T-helper 17 cell (primary cell): ENCODE results near the gene SPINK9. TPM values are rescaled to one million over a fixed set of nuclear protein-coding genes. Genes with fewer than 3 reads are reported as not detected.

ENCODE experiments used
- ATAC-seq: fragments of 150-1000 bp; cut with Tn5 transposase; 2 replicates; pipeline ENCODE4 v1.10.0; 2021; ENCODE audit warnings: mild to moderate bottlenecking, moderate library complexity
- DNase-seq, 3 donors: peaks; one replicate each; pipeline versions ENCODE4 v3.0.0 to v3.0.0-alpha.2; 2020 to 2021
- H3K9me3 ChIP-seq: one replicate; pipeline ENCODE4 v1.7.0; 2013; ENCODE audit warnings: low read length, mild to moderate bottlenecking; ENCODE audit not compliant: control insufficient read depth, poor library complexity, severe bottlenecking
- H3K27ac Mint-ChIP-seq: one replicate; pipeline ENCODE4 v1.8.0; 2022; ENCODE audit warnings: mild to moderate bottlenecking, moderate library complexity, mixed read lengths
- H3K27me3 Mint-ChIP-seq: one replicate; pipeline ENCODE4 v1.8.0; 2022; ENCODE audit warnings: mixed read lengths
- H3K36me3 Mint-ChIP-seq: one replicate; pipeline ENCODE4 v1.8.0; 2022; ENCODE audit warnings: low read depth, mixed read lengths
- H3K4me1 Mint-ChIP-seq: one replicate; pipeline ENCODE4 v1.8.0; 2022; ENCODE audit warnings: mild to moderate bottlenecking, mixed read lengths
- H3K4me3 Mint-ChIP-seq: one replicate; pipeline ENCODE4 v1.8.0; 2022; ENCODE audit warnings: mild to moderate bottlenecking, moderate library complexity, mixed read lengths
- total RNA-seq, 4 donors: library from RNA in 2 of 4; stranded (reverse) in 2 of 4; gene quantifications; one replicate each; pipeline ENCODE4 v1.2.3 and lab custom pipeline; 2022 to 2026

Gene SPINK9
- total RNA-seq, 2 donors from 2014 or later = not detected

DNA sequence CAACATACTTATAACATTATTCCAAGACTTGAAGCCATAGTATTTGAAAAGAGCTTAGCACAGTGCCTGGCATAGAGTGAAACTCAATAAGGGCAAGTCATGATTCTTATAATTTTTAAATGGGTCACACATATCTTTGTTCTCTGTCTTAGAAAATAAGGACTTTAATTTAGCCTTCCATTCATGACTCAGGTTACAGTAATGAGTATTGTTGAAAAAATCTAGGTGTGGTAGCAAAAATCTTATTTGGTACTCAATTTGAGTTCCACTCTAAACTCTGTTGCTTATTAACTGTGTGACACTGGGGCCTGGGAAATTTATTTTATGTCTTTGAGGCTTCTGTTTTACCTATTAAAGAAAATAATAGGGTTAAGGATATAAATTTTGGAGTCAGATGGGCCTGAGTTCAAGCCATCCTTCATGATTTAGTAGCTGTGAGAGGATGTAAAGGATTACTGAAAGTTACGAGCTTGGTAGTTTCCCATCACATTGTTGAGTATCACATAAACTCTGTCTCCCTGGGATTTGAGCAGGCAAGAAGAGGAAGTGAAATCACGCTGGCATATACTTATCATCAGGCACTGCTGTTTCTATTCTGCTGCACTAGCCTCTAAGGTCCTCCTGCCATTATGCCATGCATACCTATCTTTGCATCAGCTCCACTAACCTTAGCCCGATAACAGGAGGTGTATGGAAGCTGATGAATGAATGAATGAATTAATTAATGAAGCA is 1.5 kb downstream of the SPINK9 start:
- no peak for DNase-seq
- Mint-ChIP-seq H3K4me1 (no peaks in the 10 kb centered on the region), H3K27me3 (no peaks in the 10 kb centered on the region), H3K27ac (no peak overlapping the region), H3K4me3 (no peak overlapping the region), H3K36me3 (no peaks in the 10 kb centered on the region)
- no peaks in the 10 kb centered on the region for H3K9me3 ChIP-seq
- no peak for ATAC-seq

DNA sequence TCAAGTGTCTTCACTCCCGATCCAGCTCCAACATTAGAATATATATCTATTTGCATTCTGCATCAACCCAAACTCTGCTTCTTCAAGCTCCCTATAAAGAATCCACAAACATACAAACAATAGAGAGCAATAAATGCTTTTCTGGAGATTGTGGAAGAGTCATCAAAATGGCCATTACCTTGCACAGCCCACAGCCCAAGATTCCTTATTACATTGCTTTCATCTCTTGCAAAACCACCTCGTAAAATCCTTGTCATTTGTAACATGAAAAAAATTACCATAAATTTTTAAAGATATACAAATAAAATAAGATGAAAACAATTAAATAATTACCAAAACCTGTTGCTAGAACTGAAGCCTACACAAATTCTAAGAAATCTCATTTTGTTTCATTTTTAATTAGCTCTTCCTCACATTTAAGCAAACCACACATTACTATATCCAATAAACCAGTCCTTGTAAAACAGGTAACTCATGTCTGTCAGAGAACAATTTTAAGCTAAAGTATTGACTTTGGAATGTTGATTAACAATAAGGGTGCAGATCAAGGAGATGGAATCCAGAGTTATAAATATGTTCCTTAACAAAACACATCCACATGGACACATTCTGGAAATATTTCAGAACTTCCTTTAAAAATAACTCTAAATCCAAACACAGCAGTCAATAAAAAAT is 7.1 kb downstream of the SPINK9 start:
- DNase-seq (no peak), ATAC-seq (no peak)
- Mint-ChIP-seq H3K36me3 (no peaks in the 10 kb centered on the region), H3K4me1 (no peaks in the 10 kb centered on the region), H3K27me3 (no peaks in the 10 kb centered on the region), H3K4me3 (no peak overlapping the region), H3K27ac (no peak overlapping the region)
- H3K9me3 ChIP-seq = no peaks in the 10 kb centered on the region

DNA sequence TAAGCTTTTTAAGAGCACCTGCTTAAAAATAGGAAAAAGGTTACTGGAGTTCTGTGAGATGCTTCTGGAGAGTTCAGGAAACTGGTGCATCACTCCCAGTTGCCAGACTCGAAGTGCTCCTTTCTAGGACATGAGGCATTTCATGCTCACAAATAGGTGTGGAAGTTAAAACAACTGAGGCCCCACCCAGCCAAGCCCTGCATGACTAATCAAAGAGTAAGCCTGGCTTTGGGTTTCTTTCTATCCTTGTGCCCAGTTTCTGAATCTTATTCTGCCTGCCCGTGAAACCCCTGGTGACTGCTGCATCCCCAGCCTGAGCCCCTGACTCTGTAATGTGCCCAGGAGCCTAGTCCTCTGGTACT is 7.7 kb downstream of the SPINK9 start:
- no peak for ATAC-seq
- no peaks in the 10 kb centered on the region for H3K9me3 ChIP-seq
- H3K4me3 Mint-ChIP-seq = no peak overlapping the region
- H3K4me1 Mint-ChIP-seq = no peaks in the 10 kb centered on the region
- H3K36me3 Mint-ChIP-seq = no peaks in the 10 kb centered on the region
- no peak for DNase-seq
- no peaks in the 10 kb centered on the region for H3K27me3 Mint-ChIP-seq
- no peak overlapping the region for H3K27ac Mint-ChIP-seq

GRCh38 chr5:148343603-148344487 is 8.5 kb downstream of the SPINK9 start:
- no peak for DNase-seq
- ATAC-seq = no peak
- H3K4me1 Mint-ChIP-seq = no peaks in the 10 kb centered on the region
- no peaks in the 10 kb centered on the region for H3K36me3 Mint-ChIP-seq
- H3K9me3 ChIP-seq = no peaks in the 10 kb centered on the region
- no peak overlapping the region for H3K27ac Mint-ChIP-seq
- H3K4me3 Mint-ChIP-seq = no peak overlapping the region
- H3K27me3 Mint-ChIP-seq = no peaks in the 10 kb centered on the region

DNA sequence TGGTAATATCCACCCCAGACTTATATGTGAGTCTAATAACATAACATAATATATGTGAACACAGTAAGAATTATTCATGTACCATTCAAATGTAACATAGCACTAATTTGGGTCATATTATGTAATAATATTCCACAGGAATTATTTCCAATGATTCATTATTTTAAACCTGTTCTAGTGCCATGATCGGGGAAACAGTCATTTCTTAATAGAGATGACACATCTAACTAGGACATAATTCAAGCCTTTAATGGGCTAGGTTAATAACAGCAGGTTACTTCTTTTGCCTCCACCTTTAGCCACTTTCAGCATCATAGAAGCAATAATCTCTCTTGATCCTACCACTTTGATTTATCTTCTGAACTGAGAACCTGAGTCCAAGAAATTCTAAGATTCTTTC is 12.3 kb downstream of the SPINK9 start:
- H3K9me3 ChIP-seq = no peaks in the 10 kb centered on the region
- Mint-ChIP-seq H3K4me1 (no peaks in the 10 kb centered on the region), H3K36me3 (no peaks in the 10 kb centered on the region), H3K27ac (no peak overlapping the region), H3K27me3 (no peaks in the 10 kb centered on the region), H3K4me3 (no peak overlapping the region)
- no peak for ATAC-seq
- no peak for DNase-seq

DNA sequence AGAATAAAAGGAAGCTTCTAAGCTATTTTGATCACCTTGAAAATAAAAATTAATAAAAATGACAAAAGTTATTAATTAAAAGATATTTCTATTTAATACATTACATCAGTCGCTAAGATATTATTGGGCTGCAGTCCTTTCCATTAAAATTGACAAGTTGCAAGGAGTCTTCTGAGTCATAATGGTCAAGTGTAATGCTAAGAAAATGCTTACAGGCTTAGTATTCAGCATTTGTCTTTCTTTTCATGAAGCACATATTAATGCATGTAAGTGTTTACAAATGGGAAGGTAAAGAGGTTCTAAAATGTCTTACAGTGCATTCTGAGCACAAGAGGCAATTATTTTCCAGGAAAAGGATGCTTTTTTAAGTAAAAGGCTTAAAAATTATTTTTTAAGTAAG is 17.3 kb downstream of the SPINK9 start:
- no peak overlapping the region for H3K4me3 Mint-ChIP-seq

GRCh38 chr5:148353634-148354033 is 18.3 kb downstream of the SPINK9 start:
- Mint-ChIP-seq H3K27me3 (no peaks in the 10 kb centered on the region), H3K27ac (no peak overlapping the region), H3K4me3 (no peak overlapping the region), H3K4me1 (no peaks in the 10 kb centered on the region), H3K36me3 (no peaks in the 10 kb centered on the region)
- H3K9me3 ChIP-seq = no peaks in the 10 kb centered on the region
- DNase-seq (no peak), ATAC-seq (no peak)

More for the DNA sequence above, 17.3 kb downstream of the SPINK9 start:
- ATAC-seq = no peak
- H3K9me3 ChIP-seq = no peaks in the 10 kb centered on the region
- Mint-ChIP-seq H3K4me1 (no peaks in the 10 kb centered on the region), H3K27me3 (no peaks in the 10 kb centered on the region), H3K36me3 (no peaks in the 10 kb centered on the region), H3K27ac (no peak overlapping the region)
- no peak for DNase-seq

DNA sequence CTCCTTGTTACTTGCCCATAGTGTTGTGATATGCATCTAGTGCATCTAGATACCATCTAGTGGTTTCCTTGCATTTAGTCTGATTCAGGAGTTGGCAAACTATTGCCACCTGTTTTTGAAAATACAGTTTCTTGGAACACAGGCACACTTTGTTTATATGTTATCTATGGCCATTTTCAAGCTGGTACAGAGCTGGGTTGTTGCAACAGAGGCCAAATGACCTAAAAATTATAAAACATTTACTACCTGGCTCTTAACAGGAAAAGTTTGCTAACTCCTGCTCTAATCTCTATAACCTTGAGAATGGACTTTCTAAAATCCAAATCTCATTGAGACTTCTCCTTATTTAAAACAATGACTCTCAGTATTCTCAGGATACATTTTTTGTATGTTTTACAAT is 29.0 kb downstream of the SPINK9 start:
- no peak overlapping the region for H3K4me3 Mint-ChIP-seq
- H3K4me1 Mint-ChIP-seq = peaks cover 10% of the 10 kb centered on the region
- DNase-seq (no peak), ATAC-seq (no peak)
- H3K36me3 Mint-ChIP-seq = peaks cover 7% of the 10 kb centered on the region
- no peaks in the 10 kb centered on the region for H3K9me3 ChIP-seq
- H3K27me3 Mint-ChIP-seq = peaks cover 5% of the 10 kb centered on the region
- H3K27ac Mint-ChIP-seq = no peak overlapping the region

DNA sequence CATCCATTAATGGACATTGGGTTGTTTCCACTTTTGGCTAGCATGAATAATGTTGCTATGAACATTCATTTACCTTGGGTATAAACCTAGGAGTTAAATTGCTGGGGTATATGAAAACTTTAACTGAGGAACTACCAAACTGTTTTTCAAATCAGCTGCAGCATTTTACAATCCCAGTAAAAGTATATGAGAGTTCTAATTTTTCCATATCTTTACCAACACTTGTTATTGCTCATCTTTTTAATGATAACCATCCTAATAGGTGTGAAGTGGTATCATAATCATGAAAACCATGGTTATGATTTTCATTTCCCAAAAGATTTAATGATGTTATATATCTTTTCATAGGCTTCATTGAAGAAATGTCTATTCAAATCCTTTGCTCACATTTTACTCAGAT is 32.9 kb downstream of the SPINK9 start:
- DNase-seq (no peak), ATAC-seq (no peak)
- no peak overlapping the region for H3K27ac Mint-ChIP-seq
- peaks cover 5% of the 10 kb centered on the region for H3K36me3 Mint-ChIP-seq
- H3K9me3 ChIP-seq = no peaks in the 10 kb centered on the region
- no peak overlapping the region for H3K4me3 Mint-ChIP-seq
- H3K27me3 Mint-ChIP-seq = no peaks in the 10 kb centered on the region
- peaks cover 10% of the 10 kb centered on the region for H3K4me1 Mint-ChIP-seq

DNA sequence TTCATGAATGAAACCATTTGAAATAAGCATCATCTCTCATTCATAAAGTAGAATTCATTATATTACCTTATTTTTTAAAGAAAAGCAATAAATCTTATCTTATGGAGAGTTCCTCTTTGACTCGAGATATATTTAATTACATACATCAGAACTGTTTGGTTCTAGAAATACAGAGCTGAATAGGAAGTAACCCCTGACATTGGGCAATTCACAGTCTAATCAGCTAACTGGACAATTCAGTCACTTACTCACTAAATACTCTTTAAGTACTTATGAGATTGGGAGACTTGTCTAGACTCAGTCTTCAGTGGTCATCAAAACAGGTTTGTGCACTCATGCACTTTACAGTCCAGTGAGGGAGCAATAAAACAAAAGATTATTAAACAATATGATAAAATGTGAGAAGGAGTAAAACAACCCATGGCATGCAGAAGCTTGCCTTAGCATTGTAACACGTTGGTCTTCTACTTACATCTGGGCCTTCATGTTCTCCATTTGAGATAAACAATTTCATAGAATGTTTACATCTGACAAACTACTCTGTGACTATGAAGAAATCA is 36.9 kb downstream of the SPINK9 start:
- Mint-ChIP-seq H3K4me1 (peaks cover 8% of the 10 kb centered on the region), H3K27me3 (no peaks in the 10 kb centered on the region), H3K36me3 (peaks cover 3% of the 10 kb centered on the region), H3K27ac (no peak overlapping the region), H3K4me3 (no peak overlapping the region)
- no peaks in the 10 kb centered on the region for H3K9me3 ChIP-seq
- DNase-seq (no peak), ATAC-seq (no peak)

DNA sequence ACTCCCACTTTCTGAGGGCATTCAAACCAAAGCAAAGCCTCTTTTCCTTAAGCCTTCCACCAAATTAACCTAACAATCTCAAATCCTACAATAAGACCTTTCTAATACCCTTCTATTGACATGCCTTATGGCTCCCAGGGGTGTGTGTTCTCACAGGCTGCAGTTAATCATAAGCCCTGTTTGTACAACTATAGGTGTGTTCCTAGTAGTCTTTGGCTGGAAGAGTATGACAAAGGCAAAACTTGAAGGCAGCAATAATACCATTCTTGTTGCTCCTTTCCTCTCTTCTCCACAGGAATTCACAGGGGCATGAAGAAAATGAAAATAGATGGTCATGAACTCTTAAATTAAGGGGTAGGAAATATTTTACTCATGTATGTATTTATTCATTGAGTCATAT is 37.5 kb downstream of the SPINK9 start:
- no peaks in the 10 kb centered on the region for H3K27me3 Mint-ChIP-seq
- peaks cover 8% of the 10 kb centered on the region for H3K4me1 Mint-ChIP-seq
- no peak overlapping the region for H3K4me3 Mint-ChIP-seq
- peak overlapping the region; percentile 8 for H3K27ac Mint-ChIP-seq
- peaks cover 6% of the 10 kb centered on the region for H3K36me3 Mint-ChIP-seq
- ATAC-seq (no peak), DNase-seq (no peak)
- no peaks in the 10 kb centered on the region for H3K9me3 ChIP-seq

GRCh38 chr5:148374690-148375360 is 39.5 kb downstream of the SPINK9 start:
- no peak for DNase-seq
- H3K4me1 Mint-ChIP-seq = peaks cover 15% of the 10 kb centered on the region

DNA sequence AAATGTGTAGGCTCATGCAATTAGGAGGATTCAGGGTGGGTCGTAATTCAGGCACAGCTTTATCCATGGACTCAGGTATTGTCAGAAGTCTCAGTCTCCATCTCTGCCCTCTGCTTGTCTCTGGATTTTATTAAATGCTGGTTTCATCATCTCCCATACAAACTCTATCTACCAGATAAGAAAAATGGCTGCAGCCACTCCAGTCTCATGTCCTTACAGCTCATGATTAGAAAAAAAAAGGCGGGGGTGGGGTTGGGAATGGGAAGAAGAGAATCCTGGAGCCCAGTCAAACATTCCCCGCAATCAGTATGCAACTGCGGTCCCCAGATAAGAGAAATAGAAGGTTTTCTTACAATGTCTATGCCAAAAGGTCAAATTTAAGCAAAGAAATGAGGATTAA is 40.8 kb downstream of the SPINK9 start:
- DNase-seq = no peak
- no peak for ATAC-seq
- Mint-ChIP-seq H3K27me3 (no peaks in the 10 kb centered on the region), H3K27ac (no peak overlapping the region), H3K4me3 (no peak overlapping the region), H3K4me1 (peaks cover 15% of the 10 kb centered on the region), H3K36me3 (peaks cover 6% of the 10 kb centered on the region)
- no peaks in the 10 kb centered on the region for H3K9me3 ChIP-seq

More at GRCh38 chr5:148374690-148375360, 39.5 kb downstream of the SPINK9 start:
- H3K27me3 Mint-ChIP-seq = no peaks in the 10 kb centered on the region
- peak; percentile 64 for ATAC-seq
- H3K9me3 ChIP-seq = no peaks in the 10 kb centered on the region
- no peak overlapping the region for H3K27ac Mint-ChIP-seq
- no peak overlapping the region for H3K4me3 Mint-ChIP-seq
- H3K36me3 Mint-ChIP-seq = peaks cover 6% of the 10 kb centered on the region
